Endothelial cell of umbilical vein (primary cell): Measurements from ENCODE around the gene NKIRAS1.

Experiments
- EZH2 ChIP-seq: IDR thresholded peaks from 2 replicates; pipeline ENCODE4 v1.6.1; 2012; ENCODE audit warnings: borderline replicate concordance, low read depth, mild to moderate bottlenecking, moderate library complexity, low read length, inconsistent platforms; ENCODE audit not compliant: severe bottlenecking
- MYC ChIP-seq: IDR thresholded peaks from one replicate; pipeline ENCODE4 v1.6.1; 2011; ENCODE audit warnings: mild to moderate bottlenecking, low read depth, low read length
- TF ChIP-seq, protein P1 (sequence below), 2 donors: IDR thresholded peaks; 1 replicate in 1 of 2; 2 replicates in 1 of 2; pipeline ENCODE4 v1.5.1; 2011; ENCODE audit warnings: low read length in 2 of 2, mild to moderate bottlenecking in 2 of 2, moderate library complexity in 2 of 2, control low read depth in 1 of 2, inconsistent platforms in 1 of 2, low read depth in 1 of 2; ENCODE audit not compliant: insufficient read depth in 1 of 2; ENCODE audit errors: extremely low read depth in 1 of 2
- TF ChIP-seq, protein P2 (sequence below): IDR thresholded peaks from 2 replicates; pipeline ENCODE4 v1.6.1; 2011; ENCODE audit not compliant: insufficient read depth, insufficient read length

DNA sequence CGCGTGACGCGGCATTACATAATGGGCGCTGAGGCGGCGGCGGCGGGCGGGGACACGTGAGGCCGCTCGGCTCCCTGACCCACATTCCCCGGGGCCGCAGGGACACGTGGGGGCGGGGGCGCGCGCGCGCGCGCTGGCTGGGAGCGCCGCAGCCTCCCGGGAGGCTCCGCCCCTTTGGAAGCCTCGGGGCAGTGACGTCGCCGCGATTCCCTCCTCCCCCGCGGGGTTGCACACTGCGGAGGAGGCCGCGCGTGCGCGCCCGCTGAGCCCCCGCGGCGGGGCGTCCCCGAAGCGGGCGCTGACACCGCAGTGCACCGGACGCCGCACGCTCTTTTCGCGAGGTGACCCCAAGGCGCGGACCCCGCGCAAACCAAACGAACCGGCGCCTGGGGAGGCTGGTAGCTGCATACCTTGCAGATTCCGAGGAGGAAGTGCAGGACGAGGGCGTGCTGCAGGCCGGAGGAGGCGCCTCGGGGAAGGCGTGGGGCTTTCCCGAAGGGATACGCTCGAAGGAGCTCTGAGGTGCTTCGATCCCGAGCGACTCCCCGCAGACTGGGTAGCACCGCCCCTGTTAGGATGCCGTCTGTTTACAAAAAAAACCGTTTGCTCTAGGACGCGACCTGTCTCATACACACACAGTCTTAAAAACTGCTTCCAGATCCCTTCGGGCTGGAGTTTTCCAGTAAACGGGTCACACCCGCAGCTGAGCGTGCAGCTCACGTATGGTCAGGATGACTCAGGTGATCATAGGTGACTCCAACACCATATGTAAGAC, 29.3 kb upstream of the NKIRAS1 start:
- TF ChIP-seq, protein P1, sequence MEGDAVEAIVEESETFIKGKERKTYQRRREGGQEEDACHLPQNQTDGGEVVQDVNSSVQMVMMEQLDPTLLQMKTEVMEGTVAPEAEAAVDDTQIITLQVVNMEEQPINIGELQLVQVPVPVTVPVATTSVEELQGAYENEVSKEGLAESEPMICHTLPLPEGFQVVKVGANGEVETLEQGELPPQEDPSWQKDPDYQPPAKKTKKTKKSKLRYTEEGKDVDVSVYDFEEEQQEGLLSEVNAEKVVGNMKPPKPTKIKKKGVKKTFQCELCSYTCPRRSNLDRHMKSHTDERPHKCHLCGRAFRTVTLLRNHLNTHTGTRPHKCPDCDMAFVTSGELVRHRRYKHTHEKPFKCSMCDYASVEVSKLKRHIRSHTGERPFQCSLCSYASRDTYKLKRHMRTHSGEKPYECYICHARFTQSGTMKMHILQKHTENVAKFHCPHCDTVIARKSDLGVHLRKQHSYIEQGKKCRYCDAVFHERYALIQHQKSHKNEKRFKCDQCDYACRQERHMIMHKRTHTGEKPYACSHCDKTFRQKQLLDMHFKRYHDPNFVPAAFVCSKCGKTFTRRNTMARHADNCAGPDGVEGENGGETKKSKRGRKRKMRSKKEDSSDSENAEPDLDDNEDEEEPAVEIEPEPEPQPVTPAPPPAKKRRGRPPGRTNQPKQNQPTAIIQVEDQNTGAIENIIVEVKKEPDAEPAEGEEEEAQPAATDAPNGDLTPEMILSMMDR (IDR thresholded peaks at IDR 0.05; ENCODE audit: extremely low read depth in 1 of 2, insufficient read depth in 1 of 2, low read depth in 1 of 2, low read length in 2 of 2) = no peak
- TF ChIP-seq, protein P2, sequence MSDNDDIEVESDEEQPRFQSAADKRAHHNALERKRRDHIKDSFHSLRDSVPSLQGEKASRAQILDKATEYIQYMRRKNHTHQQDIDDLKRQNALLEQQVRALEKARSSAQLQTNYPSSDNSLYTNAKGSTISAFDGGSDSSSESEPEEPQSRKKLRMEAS = no peak
- no peak for TF ChIP-seq MYC
- no peak for TF ChIP-seq EZH2
